HG02798 (cell line): Measurements from ENCODE around the gene HIPK2.

Experiments used
- ATAC-seq: cut with Tn5 transposase; IDR thresholded peaks from one replicate; pipeline ENCODE4 v1.9.1; 2021; ENCODE audit warnings: mild to moderate bottlenecking; ENCODE audit not compliant: unreplicated experiment, poor library complexity

The HIPK2 gene

GRCh38 chr7:139603282-139603681 is 174.5 kb downstream of the HIPK2 start:
- ATAC-seq = no peak

GRCh38 chr7:139602143-139602722 is 175.6 kb downstream of the HIPK2 start:
- ATAC-seq = no peak

- no peak for ATAC-seq
Observed at GRCh38 chr7:139601176-139601575, 176.6 kb downstream of the HIPK2 start.

DNA sequence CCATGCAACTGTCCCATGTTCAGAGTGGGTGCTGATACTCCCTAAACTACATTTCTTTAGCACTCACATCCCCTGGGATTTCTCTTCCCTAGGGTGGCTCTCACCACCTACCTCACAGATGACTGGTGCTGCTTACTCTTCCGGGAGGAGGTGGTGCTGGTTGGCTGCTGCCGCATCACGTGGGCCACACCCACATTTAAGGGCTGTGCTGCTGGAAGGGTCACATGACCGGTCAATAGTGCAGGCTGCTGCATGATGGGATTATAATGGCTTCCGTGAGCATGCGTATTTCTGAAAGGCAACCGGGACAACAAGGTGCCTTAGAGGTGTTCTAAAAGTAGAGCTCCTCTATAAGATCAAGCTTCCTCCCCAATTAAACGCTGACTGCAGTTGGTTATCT is 177.5 kb downstream of the HIPK2 start:
- ATAC-seq = no peak

- ATAC-seq = no peak
Observed at GRCh38 chr7:139598642-139599041, 179.2 kb downstream of the HIPK2 start.

DNA sequence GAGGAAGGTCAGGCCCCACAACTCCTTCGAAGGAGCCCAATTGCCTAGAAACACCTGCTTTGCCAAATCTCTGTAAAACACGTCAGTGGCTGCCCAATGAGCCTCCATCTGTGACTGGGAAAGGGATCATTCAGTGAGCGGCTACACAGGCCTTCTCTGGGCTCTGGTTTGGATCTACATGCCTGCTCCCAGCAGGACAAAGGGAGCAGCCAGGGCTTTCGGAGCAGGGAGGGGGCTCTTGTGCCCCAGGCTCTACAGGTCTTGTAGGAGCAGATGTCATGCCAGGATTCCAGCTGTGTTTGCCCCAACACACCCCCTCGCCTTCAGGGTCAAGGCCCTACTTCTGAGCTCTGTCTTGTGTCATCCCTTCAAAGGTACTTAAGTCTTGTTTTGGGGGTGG is 180.8 kb downstream of the HIPK2 start:
- ATAC-seq = no peak

- no peak for ATAC-seq
Observed at GRCh38 chr7:139596626-139597025, 181.2 kb downstream of the HIPK2 start.

DNA sequence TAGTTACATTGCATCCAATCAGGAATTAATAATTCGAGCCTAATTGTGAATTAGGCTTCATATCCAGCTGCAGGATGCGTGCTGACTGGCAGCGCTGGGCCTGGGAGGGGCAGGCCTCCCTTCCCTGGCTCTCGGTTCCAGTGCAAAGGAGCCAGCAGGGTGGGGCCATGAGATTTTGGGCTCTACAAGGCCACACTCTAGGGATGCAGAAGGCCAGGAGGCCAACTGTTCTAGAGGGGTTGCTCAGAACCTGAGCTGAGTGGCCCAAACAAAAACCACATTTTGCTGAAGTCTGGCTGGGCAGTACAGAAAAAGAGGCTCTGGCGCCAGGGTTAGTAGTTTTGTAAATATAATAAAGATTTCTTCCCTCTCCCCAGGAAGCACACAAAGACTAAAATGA is 182.0 kb downstream of the HIPK2 start:
- no peak for ATAC-seq

DNA sequence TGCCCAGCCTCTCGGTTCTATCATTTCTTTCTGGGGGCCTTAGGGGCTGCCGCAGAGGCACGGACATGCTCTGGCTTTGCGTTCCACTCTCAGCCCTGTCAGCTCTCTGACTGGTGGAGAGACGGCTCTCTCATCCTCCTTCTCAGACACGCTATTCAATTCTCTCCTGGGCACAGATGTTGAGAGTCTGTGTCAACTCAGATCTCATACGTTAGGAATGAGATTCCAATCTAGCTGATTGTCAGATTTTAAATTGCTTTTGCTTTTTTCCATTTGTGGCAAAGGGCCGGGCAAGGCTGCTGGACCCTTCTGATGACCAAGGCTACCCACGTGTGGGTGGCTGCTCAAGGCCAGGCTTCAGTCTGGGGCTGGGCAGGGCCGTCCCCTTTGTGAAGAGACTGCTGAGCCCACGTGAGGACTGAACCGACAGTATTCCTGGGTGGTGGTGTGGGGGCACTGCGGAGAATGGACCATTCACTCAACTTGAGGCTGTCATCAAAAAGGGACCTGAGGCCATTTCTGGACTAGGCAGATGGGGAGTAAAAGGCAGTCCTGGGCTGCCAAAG is 182.8 kb downstream of the HIPK2 start:
- ATAC-seq = no peak

DNA sequence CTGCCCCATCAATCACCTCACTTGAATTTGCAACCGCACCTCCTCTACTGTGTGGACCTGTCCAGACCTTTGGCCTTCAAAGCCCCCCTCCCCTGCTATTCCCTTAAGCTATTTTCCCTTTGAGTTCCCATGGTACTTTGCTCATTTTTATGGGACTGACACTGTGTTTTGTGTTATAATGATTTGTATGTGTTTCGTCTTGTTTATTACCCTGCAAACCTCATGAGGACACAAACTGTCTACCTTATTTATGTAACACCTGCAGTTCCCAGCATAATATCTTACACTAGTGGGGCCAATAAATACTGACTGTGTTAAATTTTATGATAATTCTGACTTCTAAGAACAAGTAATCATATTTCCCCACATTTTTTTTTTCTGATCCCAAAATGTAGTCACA is 183.7 kb downstream of the HIPK2 start:
- ATAC-seq = no peak

GRCh38 chr7:139592801-139593461 is 184.9 kb downstream of the HIPK2 start:
- no peak for ATAC-seq

GRCh38 chr7:139591550-139592195 is 186.1 kb downstream of the HIPK2 start:
- no peak for ATAC-seq

DNA sequence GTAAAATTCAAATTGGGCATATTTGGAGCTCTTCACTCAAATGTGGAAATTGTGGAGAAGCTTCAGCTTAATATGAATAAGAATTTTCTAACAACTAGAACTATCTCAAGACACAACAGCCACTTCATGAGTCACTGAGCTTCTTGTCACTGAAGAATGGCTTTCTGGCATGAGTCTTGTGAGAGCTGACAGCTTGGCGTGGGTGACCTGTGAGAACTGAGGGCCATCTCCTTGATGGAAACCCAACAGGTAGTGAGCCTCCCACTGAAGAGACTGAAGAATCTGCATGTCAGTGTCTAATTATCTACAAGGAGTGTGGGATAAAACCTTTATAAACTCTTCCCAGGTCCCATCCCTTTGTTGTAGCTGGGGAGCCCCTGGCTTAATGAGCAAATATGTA is 188.3 kb downstream of the HIPK2 start:
- ATAC-seq = no peak

- ATAC-seq = no peak
Observed at GRCh38 chr7:139588632-139589031, 189.2 kb downstream of the HIPK2 start.

DNA sequence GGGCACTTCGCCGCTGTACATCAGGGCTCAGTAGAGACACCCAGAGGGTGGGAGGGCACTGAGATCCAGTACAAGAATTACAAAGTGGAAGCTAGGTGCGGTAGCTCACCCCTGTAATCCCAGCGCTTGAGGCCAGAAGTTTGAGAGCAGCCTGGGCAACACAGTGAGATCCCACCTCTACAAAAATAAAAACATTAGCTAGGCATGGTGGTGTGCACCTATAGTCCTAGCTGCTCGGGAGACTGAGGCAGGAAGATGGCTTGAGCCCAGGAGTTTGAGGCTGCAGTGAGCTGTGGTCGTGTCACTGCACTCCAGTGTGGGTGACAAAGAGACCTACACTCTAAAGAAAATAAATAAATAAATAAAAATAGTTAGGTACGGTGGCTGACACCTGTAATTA is 190.3 kb downstream of the HIPK2 start:
- no peak for ATAC-seq

DNA sequence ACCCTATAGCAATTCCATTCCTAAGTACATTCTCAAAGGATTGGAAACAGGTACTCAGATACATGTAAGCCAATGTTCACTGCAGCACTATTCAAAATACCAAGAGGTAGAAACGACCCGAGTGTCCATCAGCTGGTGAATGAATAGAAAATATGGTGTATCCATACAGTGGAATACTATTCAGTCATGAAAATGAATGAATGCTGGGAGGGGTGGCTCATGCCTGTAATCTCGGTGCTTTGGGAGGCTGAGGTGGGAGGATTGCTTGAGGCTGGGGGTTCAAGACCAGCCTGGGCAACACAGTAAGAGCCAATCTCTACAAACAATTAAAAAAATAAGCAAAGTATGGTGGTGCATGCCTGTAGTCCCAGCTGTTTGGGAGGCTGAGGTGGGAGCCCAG is 191.5 kb downstream of the HIPK2 start:
- no peak for ATAC-seq

DNA sequence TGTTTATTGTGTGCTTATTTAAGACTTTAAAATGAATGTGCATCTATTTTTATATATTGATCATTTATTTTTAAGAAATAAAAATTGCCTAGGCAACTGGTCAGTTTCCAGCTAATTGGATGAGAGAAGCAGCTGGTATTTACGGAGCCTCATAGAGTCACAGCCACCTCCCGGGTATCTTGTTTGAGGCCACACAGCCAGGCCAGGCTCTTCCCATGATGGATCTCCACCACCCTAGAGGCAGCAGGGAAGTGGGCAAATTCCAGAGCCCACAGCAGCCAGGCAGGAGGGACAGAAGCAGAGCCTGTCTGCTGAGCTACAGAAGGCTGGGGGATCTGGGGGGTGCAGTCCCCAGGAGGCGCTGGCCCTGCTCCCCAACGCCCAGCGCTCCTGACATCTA is 192.8 kb downstream of the HIPK2 start:
- ATAC-seq = no peak

DNA sequence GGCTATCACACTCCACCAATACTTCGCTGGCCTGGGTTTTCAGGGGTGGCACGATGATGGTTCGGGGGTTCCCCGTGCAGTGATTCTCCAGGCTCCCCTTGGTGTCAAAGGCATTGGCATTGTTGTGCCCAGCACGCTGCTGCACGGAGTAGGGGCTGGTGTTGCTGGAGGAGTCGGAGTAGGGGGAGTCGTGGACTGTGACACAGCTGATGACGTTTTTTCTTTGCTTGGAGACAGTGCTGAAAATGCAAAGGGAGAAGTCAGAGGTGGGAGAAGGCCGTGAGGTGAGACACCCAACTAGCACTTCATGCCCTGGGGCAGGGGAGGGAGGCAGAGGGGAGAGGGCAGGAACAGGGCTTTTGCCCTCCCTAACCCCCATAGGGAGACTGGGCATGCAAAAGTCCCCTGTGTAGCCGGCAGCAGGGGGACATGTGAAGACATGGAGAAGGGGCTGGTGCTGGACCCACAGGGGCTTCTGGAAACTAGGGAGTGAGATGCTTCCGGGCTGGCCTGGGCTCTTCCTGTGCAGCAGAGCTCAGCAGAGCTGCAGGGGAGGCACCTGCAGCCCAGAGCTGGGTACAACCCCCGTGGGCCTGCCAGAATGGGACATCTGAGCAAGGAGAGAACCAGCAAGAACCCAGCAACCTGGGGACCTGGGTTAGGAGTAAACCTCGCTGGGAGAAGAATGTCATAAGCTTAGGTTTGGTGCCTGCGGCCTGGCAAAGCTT is 193.8 kb downstream of the HIPK2 start:
- no peak for ATAC-seq

DNA sequence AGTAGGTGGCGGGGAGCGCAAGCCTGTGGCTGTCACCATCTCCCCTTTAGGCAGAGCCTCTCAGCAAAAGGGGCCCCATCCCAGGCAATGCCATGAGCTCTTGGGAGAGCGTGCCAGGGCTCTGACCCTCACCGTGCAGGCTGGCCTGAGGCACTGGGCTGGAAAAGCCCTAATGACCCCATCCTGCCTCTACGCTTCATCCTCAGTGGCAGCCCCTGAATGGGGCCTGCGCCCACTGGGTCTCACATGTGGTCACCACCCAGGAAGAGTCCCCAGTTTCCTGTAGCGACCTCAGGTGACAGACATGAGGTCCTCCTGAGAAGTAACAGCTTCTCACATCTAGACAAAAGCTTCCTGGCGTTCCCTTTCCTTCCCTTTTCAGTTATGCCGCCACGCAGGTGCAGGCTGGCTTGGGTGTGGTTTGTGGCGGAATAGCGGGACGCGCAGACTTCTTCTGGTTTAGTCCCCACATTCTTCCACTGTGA is 195.1 kb downstream of the HIPK2 start:
- ATAC-seq = no peak

- ATAC-seq = no peak
Observed at GRCh38 chr7:139582130-139582650, 195.6 kb downstream of the HIPK2 start.

DNA sequence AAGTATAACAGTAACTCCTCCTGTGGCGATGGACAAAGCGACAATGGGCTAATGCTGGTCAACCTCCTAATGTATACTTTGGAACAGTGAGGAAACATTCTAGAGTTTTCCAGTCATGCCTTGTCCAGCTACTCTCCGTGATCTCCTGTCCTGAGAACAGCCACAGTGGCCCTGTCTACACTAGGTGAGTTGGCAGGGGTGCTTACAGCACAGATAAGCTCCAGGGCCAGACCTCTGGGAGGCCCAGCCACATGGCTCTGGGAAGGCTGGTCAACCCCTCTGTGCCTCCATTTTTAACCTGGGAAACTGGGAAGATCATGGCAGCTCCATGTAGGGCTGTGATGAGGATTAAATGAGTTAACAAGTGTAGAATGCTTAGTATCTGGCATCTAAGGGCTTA is 197.4 kb downstream of the HIPK2 start:
- ATAC-seq = no peak
